Measurements from ENCODE around the gene ATOH8.

Gene ATOH8

GRCh38 chr2:85714841-85715240 lies 39.0 kb upstream of the ATOH8 start:
- 91% methylated on average over 8 of the region's 8 CpGs for WGBS
- H3K4me2 ChIP-seq (ENCODE audit: low read length, poor library complexity, severe bottlenecking), result no peak overlapping the region
- no peak overlapping the region for H2BK5ac ChIP-seq (ENCODE audit: low read depth, low read length, poor library complexity, severe bottlenecking)
- no peak overlapping the region for H3K27ac ChIP-seq (ENCODE audit: low read length, poor library complexity, severe bottlenecking)
- H3K23ac ChIP-seq (ENCODE audit: low read length in 2 of 2), result no peak overlapping the region
- H4K91ac ChIP-seq (ENCODE audit: low read length), result no peak overlapping the region
- no peak overlapping the region for H3K14ac ChIP-seq (ENCODE audit: low read length in 2 of 2)
- H3K9ac ChIP-seq (ENCODE audit: low read length), result no peak overlapping the region
- H3K4me1 ChIP-seq (ENCODE audit: control insufficient read depth, insufficient read depth, low read depth, low read length), result no peaks in the 10 kb centered on the region
- no peaks in the 10 kb centered on the region for H3K9me3 ChIP-seq (ENCODE audit: control insufficient read depth, low read length)
- H3K4me3 ChIP-seq (ENCODE audit: insufficient read depth in 1 of 2, low read depth in 1 of 2, low read length in 2 of 2), result no peak overlapping the region
- peaks cover 15 to 39% of the 10 kb centered on the region in 2 experiments for H3K27me3 ChIP-seq (ENCODE audit: control insufficient read depth in 1 of 2, insufficient read depth in 1 of 2, low read length in 2 of 2)
- no peak overlapping the region for H4K8ac ChIP-seq (ENCODE audit: low read length)
- H2AK5ac ChIP-seq (ENCODE audit: low read length, severe bottlenecking), result no peak overlapping the region
- no peaks in the 10 kb centered on the region for H3K79me1 ChIP-seq (replicated peaks; ENCODE audit: low read length, poor library complexity, severe bottlenecking)
- H3K18ac ChIP-seq (ENCODE audit: low read depth in 1 of 2, low read length in 2 of 2), result no peak overlapping the region
- no peak overlapping the region for H2BK12ac ChIP-seq (ENCODE audit: low read length in 2 of 2)
- H3K4ac ChIP-seq (ENCODE audit: low read depth in 1 of 2, low read length in 2 of 2), result no peak overlapping the region
- no peak overlapping the region for H2AFZ ChIP-seq (ENCODE audit: low read depth, low read length)
- H2BK15ac ChIP-seq (ENCODE audit: low read depth, poor library complexity, severe bottlenecking), result no peak overlapping the region
- H3K36me3 ChIP-seq (ENCODE audit: control insufficient read depth in 1 of 2, insufficient read depth in 2 of 2, low read depth in 1 of 2, low read length in 2 of 2), result no peaks in the 10 kb centered on the region
- no peak for DNase-seq
- no peak overlapping the region for H2BK120ac ChIP-seq (ENCODE audit: low read depth, low read length)

- no peak overlapping the region for H2BK12ac ChIP-seq (ENCODE audit: low read length in 2 of 2)
- H3K27me3 ChIP-seq (ENCODE audit: control insufficient read depth in 1 of 2, insufficient read depth in 1 of 2, low read length in 2 of 2), result peaks cover 20 to 35% of the 10 kb centered on the region in 2 experiments
- H3K9ac ChIP-seq (ENCODE audit: low read length), result no peak overlapping the region
- no peak overlapping the region for H3K18ac ChIP-seq (ENCODE audit: low read depth in 1 of 2, low read length in 2 of 2)
- H2AFZ ChIP-seq (ENCODE audit: low read depth, low read length), result no peak overlapping the region
- no peak overlapping the region for H2AK5ac ChIP-seq (ENCODE audit: low read length, severe bottlenecking)
- H3K14ac ChIP-seq (ENCODE audit: low read length in 2 of 2), result no peak overlapping the region
- H3K4ac ChIP-seq (ENCODE audit: low read depth in 1 of 2, low read length in 2 of 2), result no peak overlapping the region
- no peaks in the 10 kb centered on the region for H3K79me1 ChIP-seq (replicated peaks; ENCODE audit: low read length, poor library complexity, severe bottlenecking)
- H2BK5ac ChIP-seq (ENCODE audit: low read depth, low read length, poor library complexity, severe bottlenecking), result no peak overlapping the region
- H3K4me2 ChIP-seq (ENCODE audit: low read length, poor library complexity, severe bottlenecking), result no peak overlapping the region
- no peak overlapping the region for H2BK120ac ChIP-seq (ENCODE audit: low read depth, low read length)
- H3K9me3 ChIP-seq (ENCODE audit: control insufficient read depth, low read length), result peaks cover 6% of the 10 kb centered on the region
- no peak overlapping the region for H3K27ac ChIP-seq (ENCODE audit: low read length, poor library complexity, severe bottlenecking)
- H3K4me3 ChIP-seq (ENCODE audit: insufficient read depth in 1 of 2, low read depth in 1 of 2, low read length in 2 of 2), result no peak overlapping the region
- H3K23ac ChIP-seq (ENCODE audit: low read length in 2 of 2), result no peak overlapping the region
- no peak for DNase-seq
- H3K36me3 ChIP-seq (ENCODE audit: control insufficient read depth in 1 of 2, insufficient read depth in 2 of 2, low read depth in 1 of 2, low read length in 2 of 2), result no peaks in the 10 kb centered on the region
- WGBS, result 84% methylated on average over 10 of the region's 13 CpGs
- no peak overlapping the region for H4K8ac ChIP-seq (ENCODE audit: low read length)
- no peaks in the 10 kb centered on the region for H3K4me1 ChIP-seq (ENCODE audit: control insufficient read depth, insufficient read depth, low read depth, low read length)
- H4K91ac ChIP-seq (ENCODE audit: low read length), result no peak overlapping the region
- H2BK15ac ChIP-seq (ENCODE audit: low read depth, poor library complexity, severe bottlenecking), result no peak overlapping the region
These were observed 37.4 kb upstream of the ATOH8 start for GRCh38 chr2:85716346-85716914.

- H3K9me3 ChIP-seq (ENCODE audit: control insufficient read depth, low read length), result peaks cover 6% of the 10 kb centered on the region
- no peak overlapping the region for H3K9ac ChIP-seq (ENCODE audit: low read length)
- no peak overlapping the region for H3K14ac ChIP-seq (ENCODE audit: low read length in 2 of 2)
- H2AK5ac ChIP-seq (ENCODE audit: low read length, severe bottlenecking), result no peak overlapping the region
- H3K18ac ChIP-seq (ENCODE audit: low read depth in 1 of 2, low read length in 2 of 2), result no peak overlapping the region
- no peak overlapping the region for H2BK120ac ChIP-seq (ENCODE audit: low read depth, low read length)
- no peak overlapping the region for H4K8ac ChIP-seq (ENCODE audit: low read length)
- H3K4ac ChIP-seq (ENCODE audit: low read depth in 1 of 2, low read length in 2 of 2), result no peak overlapping the region
- no peak overlapping the region for H3K27ac ChIP-seq (ENCODE audit: low read length, poor library complexity, severe bottlenecking)
- H3K23ac ChIP-seq (ENCODE audit: low read length in 2 of 2), result no peak overlapping the region
- H2AFZ ChIP-seq (ENCODE audit: low read depth, low read length), result no peak overlapping the region
- no peaks in the 10 kb centered on the region for H3K36me3 ChIP-seq (ENCODE audit: control insufficient read depth in 1 of 2, insufficient read depth in 2 of 2, low read depth in 1 of 2, low read length in 2 of 2)
- no peaks in the 10 kb centered on the region for H3K4me1 ChIP-seq (ENCODE audit: control insufficient read depth, insufficient read depth, low read depth, low read length)
- H2BK15ac ChIP-seq (ENCODE audit: low read depth, poor library complexity, severe bottlenecking), result no peak overlapping the region
- no peak for DNase-seq
- H3K79me1 ChIP-seq (replicated peaks; ENCODE audit: low read length, poor library complexity, severe bottlenecking), result no peaks in the 10 kb centered on the region
- peaks cover 20 to 26% of the 10 kb centered on the region in 2 experiments for H3K27me3 ChIP-seq (ENCODE audit: control insufficient read depth in 1 of 2, insufficient read depth in 1 of 2, low read length in 2 of 2)
- no peak overlapping the region for H2BK12ac ChIP-seq (ENCODE audit: low read length in 2 of 2)
- H3K4me2 ChIP-seq (ENCODE audit: low read length, poor library complexity, severe bottlenecking), result no peak overlapping the region
- WGBS, result 83% methylated on average over 15 of the region's 15 CpGs
- no peak overlapping the region for H3K4me3 ChIP-seq (ENCODE audit: insufficient read depth in 1 of 2, low read depth in 1 of 2, low read length in 2 of 2)
- no peak overlapping the region for H4K91ac ChIP-seq (ENCODE audit: low read length)
- no peak overlapping the region for H2BK5ac ChIP-seq (ENCODE audit: low read depth, low read length, poor library complexity, severe bottlenecking)
These were observed 36.3 kb upstream of the ATOH8 start for GRCh38 chr2:85717308-85718008.

GRCh38 chr2:85718009-85718391 lies 35.8 kb upstream of the ATOH8 start:
- no peak overlapping the region for H3K23ac ChIP-seq (ENCODE audit: low read length in 2 of 2)

More at GRCh38 chr2:85718009-85718391, 35.8 kb upstream of the ATOH8 start:
- Histone ChIP-seq H2BK120ac (ENCODE audit: low read depth, low read length) (no peak overlapping the region), H3K9ac (ENCODE audit: low read length) (no peak overlapping the region), H4K8ac (ENCODE audit: low read length) (no peak overlapping the region), H2BK12ac (ENCODE audit: low read length in 2 of 2) (no peak overlapping the region), H3K4me1 (ENCODE audit: control insufficient read depth, insufficient read depth, low read depth, low read length) (no peaks in the 10 kb centered on the region), H3K36me3 (ENCODE audit: control insufficient read depth in 1 of 2, insufficient read depth in 2 of 2, low read depth in 1 of 2, low read length in 2 of 2) (no peaks in the 10 kb centered on the region), H3K4me2 (ENCODE audit: low read length, poor library complexity, severe bottlenecking) (no peak overlapping the region), H2BK15ac (ENCODE audit: low read depth, poor library complexity, severe bottlenecking) (no peak overlapping the region), H3K27me3 (ENCODE audit: control insufficient read depth in 1 of 2, insufficient read depth in 1 of 2, low read length in 2 of 2) (peaks cover 20 to 24% of the 10 kb centered on the region in 2 experiments), H2AK5ac (ENCODE audit: low read length, severe bottlenecking) (no peak overlapping the region), H2AFZ (ENCODE audit: low read depth, low read length) (no peak overlapping the region), H3K9me3 (ENCODE audit: control insufficient read depth, low read length) (peaks cover 6% of the 10 kb centered on the region), H2BK5ac (ENCODE audit: low read depth, low read length, poor library complexity, severe bottlenecking) (no peak overlapping the region), H3K79me1 (replicated peaks; ENCODE audit: low read length, poor library complexity, severe bottlenecking) (no peaks in the 10 kb centered on the region), H3K18ac (ENCODE audit: low read depth in 1 of 2, low read length in 2 of 2) (no peak overlapping the region), H3K4me3 (ENCODE audit: insufficient read depth in 1 of 2, low read depth in 1 of 2, low read length in 2 of 2) (no peak overlapping the region), H4K91ac (ENCODE audit: low read length) (no peak overlapping the region), H3K4ac (ENCODE audit: low read depth in 1 of 2, low read length in 2 of 2) (no peak overlapping the region), H3K27ac (ENCODE audit: low read length, poor library complexity, severe bottlenecking) (no peak overlapping the region), H3K14ac (ENCODE audit: low read length in 2 of 2) (no peak overlapping the region)
- DNase-seq, result no peak
- WGBS, result 87% methylated on average over 7 of the region's 7 CpGs

Measured in mesenchymal stem cell (in vitro differentiated cells and primary cell).